Left forelimb (tissue), 1 donor: Measurements from ENCODE around the gene LTBP4.
A peak's percentile ranks its signal among the peaks of the same experiment; 100 is the strongest.
"Not testable (repeated sequence)": the region's sequence is repeated elsewhere in the genome, so short reads cannot be mapped to it uniquely, and the experiment has no call there.

Experiments used
- DNase-seq: peaks from one replicate; pipeline ENCODE4 v3.0.0-alpha.2; 2018; ENCODE audit warnings: low spot score

Gene LTBP4

DNA sequence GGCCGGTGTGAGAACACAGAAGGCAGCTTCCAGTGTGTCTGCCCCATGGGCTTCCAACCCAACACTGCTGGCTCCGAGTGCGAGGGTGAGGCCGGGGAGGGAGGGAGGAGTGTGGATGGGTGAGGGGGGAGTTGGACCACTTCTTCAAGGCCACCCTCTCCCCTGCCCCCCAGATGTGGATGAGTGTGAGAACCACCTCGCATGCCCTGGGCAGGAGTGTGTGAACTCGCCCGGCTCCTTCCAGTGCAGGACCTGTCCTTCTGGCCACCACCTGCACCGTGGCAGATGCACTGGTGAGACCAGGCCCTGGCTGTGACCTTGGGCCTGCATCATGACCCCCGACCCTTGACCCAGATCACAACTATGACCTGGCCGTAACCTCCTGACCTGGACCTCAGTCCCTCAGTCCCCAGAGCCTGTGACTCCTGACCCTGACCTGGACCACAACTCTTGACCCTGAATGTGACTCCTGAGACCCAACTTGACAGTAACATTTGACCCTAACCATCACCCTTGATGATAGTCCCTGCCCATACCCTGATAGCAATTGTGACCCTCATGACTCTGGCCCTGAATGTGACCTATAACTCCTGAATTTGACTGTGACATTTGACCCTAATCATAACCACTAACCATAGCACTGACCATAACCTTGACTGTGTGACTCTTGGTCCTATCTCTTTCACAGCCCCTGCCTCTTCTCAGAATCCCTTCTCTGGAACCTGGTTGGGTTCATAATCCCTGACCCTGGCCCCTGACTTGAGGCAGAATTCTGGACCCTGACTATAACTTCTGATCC, 10.9 kb downstream of the LTBP4 start:
- DNase-seq: no peak

- DNase-seq: peak; percentile 81
Observed at GRCh38 chr19:40612831-40613689, 11.9 kb downstream of the LTBP4 start.

DNA sequence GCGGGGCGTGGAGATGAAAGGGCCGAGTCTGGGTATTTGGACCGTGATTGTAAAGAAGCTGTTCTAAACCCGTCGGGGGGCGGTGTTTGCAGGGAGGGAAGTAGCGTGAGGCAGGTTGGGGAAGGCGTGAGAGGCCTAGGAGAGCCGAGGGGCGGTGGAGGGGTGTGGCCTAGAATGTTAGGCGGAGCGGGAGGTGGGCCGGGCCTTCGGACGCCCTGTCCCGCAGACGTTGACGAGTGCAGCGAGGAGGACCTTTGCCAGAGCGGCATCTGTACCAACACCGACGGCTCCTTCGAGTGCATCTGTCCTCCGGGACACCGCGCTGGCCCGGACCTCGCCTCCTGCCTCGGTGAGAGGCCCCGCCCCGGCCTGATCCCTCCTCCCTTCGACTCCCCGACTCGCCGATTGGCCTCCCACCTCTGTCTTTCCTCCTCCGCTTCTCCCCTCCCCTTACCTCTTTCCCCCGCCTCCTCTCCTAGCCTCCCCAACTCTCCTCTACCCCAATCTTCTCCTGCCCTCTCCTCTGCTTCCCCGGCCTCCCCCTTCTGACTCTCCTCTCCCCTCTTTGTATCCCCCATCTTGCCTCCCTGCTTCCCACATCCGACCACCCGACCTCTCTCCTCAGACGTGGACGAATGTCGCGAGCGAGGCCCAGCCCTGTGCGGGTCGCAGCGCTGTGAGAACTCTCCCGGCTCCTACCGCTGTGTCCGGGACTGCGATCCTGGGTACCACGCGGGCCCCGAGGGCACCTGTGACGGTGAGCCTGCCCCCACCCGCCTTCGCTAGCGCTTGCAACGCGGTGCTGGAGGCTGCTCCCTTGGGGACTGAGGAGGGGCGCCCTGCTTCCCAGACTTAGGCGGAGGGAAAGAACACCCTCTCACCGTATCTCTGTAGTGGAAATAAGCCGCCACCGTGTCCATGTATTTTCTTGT, 12.8 kb downstream of the LTBP4 start:
- DNase-seq: peak; percentile 86

DNA sequence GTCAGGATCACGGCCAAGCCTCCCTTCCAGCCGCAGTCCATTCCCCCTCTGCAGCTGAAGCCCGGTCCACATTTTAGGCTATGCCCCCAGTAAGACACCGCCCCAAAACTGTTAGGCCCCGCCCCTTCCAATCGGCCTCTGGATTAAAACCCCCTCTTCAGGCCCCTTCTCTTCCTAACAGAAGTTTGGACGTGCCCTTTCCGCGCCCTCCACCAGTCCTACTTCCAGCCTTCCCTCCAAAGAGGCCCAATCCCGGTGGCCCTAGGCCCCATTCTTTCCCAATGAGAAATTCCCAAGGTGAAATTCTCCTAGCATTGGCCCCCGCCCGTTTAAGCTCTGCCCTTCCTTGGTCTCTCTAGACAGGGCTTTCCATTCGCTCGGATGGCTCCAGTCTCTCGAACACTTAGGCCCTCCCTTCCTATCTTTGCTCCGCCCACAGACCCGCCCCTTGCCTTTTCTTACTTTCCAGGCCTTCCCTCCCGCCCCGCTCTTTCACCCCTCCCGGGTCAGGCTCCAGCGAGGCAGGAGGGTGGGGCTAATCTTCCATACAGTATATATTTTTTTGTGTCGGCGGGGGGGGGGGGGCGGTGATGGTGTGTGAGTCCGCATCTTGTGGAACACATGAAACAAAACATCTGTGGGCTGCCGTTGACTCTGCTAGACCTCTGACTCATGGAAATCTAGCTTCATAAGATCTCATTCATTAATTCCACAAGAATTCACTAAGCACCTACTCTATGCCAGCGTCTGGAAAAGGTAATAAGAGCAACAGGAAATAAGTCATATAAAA, 13.6 kb downstream of the LTBP4 start:
- DNase-seq: peak; percentile 84

DNA sequence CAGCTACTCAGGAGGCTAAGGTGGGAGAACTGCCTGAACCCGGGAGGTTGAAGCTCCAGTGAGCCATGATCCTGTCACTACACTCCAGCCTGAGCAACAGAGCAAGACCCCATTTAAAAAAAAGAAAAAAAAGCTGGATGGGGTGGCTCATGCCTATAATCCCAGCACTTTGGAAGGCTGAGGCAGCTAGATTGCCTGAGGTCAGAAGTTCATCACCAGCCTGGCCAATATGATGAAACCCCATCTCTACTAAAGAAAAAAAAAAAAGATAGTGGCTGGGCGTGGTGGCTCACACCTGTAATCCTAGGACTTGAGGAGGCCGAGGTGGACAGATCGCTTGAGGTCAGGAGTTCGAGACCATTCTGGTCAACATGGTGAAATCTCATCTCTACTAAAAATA, 15.0 kb downstream of the LTBP4 start:
- DNase-seq: no peak

- no peak for DNase-seq
Observed at GRCh38 chr19:40616941-40617340, 15.8 kb downstream of the LTBP4 start.

- no peak for DNase-seq
Observed at GRCh38 chr19:40617961-40618360, 16.8 kb downstream of the LTBP4 start.

- DNase-seq: no peak
Observed at GRCh38 chr19:40619333-40620160, 18.4 kb downstream of the LTBP4 start.

DNA sequence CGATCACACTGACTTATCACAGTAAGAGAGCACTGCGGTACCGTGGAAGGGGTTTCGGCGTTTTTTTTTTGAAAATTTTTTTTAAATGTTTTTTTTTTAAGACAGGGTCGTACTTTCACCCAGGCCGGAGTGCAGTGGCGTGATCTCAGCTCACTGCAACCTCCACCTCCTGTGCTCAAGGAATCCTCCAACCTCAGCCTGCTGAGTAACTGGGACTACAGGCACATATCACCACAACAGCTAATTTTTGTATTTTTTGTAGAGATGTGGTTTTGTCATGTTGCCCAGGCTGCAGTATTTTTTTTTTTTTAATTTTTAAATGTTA, 19.0 kb downstream of the LTBP4 start:
- DNase-seq: no peak

GRCh38 chr19:40621283-40621682, 20.1 kb downstream of the LTBP4 start:
- no peak for DNase-seq

GRCh38 chr19:40621966-40622772, 21.0 kb downstream of the LTBP4 start:
- DNase-seq: no peak

DNA sequence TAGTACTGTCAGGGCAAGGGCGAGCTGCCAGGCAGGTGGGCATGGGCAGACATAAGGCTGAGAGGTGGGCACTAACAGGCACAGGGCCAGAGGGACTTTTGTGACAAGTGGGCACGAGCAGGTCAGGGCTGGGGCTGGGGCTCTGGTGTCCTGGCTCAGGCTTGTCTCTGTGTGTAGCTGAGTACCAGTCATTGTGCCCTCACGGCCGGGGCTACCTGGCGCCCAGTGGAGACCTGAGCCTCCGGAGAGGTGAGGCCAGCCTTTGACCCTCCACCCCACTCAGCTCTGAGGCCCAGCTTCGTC, 21.6 kb downstream of the LTBP4 start:
- no peak for DNase-seq

DNA sequence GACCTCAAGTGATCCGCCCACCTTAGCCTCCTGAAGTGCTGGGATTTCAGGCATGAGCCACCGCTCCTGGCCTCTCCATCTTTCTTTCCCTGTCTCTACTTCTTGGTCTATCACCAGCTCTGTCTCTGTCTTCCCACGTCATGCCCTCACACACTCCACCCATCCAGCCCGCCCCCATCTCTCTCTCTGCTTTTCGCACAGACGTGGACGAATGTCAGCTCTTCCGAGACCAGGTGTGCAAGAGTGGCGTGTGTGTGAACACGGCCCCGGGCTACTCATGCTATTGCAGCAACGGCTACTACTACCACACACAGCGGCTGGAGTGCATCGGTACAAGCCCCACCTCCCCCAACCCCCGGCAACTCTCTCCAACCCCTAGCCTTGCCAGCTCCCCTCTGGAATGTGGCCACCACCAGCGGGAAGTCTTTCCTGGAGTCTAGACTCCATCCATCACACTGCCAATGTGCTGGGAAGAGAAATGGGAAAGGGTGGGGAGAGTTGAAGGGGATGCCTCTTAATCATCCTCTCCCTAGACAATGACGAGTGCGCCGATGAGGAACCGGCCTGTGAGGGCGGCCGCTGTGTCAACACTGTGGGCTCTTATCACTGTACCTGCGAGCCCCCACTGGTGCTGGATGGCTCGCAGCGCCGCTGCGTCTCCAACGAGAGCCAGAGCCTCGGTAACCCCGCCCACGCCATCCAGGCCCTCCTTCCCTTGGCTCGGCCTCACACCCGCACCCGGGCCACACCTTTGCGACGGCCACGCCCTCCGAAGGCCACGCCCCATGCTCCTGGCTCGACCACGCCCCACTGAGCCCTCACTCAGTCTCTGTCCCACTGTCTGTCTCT, 22.5 kb downstream of the LTBP4 start:
- DNase-seq: no peak

- DNase-seq: not testable (repeated sequence)
Observed at GRCh38 chr19:40624369-40625153, 23.4 kb downstream of the LTBP4 start.

DNA sequence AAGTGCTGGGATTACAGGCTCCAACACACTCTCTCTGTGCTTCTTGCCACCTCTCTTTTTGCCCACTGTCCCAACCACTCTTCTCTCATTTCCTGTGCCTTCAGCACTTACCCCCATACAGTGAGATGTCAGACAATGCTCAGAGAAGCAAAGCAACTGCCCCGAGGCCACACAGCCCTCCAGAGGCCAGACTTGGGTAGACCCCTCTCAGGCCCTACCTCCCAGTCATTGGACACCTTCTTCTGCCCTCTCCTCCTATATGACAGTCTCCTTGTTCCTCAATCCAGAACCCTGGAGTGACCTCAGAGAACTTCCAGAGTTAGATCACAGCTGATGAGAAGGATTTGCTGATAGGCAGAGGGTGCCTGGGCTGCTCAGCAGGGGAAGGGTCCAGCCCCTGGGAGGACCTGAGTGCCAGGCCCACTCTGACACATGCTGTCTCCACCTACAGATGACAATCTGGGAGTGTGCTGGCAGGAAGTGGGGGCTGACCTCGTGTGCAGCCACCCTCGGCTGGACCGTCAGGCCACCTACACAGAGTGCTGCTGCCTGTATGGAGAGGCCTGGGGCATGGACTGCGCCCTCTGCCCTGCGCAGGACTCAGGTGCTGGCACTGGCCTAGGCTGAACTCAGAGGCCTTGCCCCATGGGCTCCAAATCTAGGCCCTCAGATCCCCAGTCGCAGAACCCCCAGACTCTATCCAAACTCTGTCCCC, 24.4 kb downstream of the LTBP4 start:
- no peak for DNase-seq

- DNase-seq: no peak
Observed at GRCh38 chr19:40626918-40627317, 25.7 kb downstream of the LTBP4 start.

DNA sequence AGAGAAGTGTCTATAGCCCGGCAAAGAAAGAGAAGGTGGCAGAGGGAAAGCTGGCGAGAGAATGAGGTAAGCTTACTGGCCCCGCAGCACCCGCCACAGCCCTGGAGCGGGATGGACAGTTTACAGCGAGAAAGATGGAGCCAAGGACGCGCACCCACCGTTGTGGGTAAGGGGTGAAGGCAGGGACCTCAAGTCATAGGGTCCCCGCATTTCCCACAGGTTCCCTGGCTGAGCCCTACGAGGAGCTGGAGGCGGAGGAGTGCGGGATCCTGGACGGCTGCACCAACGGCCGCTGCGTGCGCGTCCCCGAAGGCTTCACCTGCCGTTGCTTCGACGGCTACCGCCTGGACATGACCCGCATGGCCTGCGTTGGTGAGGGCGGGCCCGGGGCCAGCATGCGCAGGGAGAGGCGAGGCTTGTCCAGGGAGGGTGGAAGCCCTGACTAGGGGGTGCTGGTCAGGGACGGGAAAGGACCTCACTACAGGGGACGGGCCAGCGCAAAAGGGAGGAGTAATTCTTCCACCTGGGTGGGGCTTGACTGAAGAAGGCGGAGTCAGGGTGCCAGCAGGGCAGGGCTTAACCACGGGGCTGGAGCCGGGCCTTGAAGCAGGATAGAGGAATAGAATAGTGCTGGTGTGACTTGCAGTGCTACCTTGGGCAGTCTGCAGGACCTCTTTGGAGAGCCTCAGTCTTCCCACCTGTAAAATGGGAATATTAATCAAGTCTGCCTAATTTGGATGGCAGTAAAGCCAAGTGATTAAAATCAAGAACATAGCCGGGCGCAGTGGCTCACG, 26.5 kb downstream of the LTBP4 start:
- DNase-seq: no peak
